Vagina (tissue), 2 donors: Measurements from ENCODE around the gene RBM23. TPM values are rescaled to one million over a fixed set of nuclear protein-coding genes. Genes with fewer than 3 reads are reported as not detected.

Experiments used
- DNase-seq, 2 donors: peaks; one replicate each; pipeline ENCODE4 v3.0.0-alpha.2; 2017; ENCODE audit errors: extremely low spot score in 2 of 2
- H3K27ac ChIP-seq: fragments of 200-600 bp; sonication (generic); one replicate; pipeline ENCODE4 v1.5.1; 2019
- H3K27me3 ChIP-seq: fragments of 200-600 bp; sonication (generic); one replicate; pipeline ENCODE4 v1.5.1; 2019
- H3K36me3 ChIP-seq, 2 donors: fragments of 200-600 bp; sonication (generic); one replicate each; pipeline ENCODE4 v1.5.1; 2017 to 2019
- H3K4me1 ChIP-seq: fragments of 200-600 bp; sonication (generic); one replicate; pipeline ENCODE4 v1.5.1; 2019
- H3K4me3 ChIP-seq, 2 donors: fragments of 200-600 bp; sonication (generic); 1 replicate in 1 of 2; 2 replicates in 1 of 2; pipeline ENCODE4 v1.5.1; 2016 to 2019
- H3K9me3 ChIP-seq: fragments of 200-600 bp; sonication (generic); one replicate; pipeline ENCODE4 v1.5.1; 2019
- POLR2A ChIP-seq, 2 donors: fragments of 450-650 bp; IDR thresholded peaks; one replicate each; pipeline ENCODE4 v1.6.1; 2017; ENCODE audit warnings: antibody characterized with exemption in 2 of 2, mild to moderate bottlenecking in 2 of 2, moderate library complexity in 2 of 2
- POLR2AphosphoS5 ChIP-seq, 2 donors: sonication (generic); formaldehyde crosslinking; IDR thresholded peaks; one replicate each; pipeline ENCODE4 v1.9.0; 2017; ENCODE audit warnings: antibody characterized with exemption in 2 of 2, mild to moderate bottlenecking in 2 of 2, low read depth in 1 of 2; ENCODE audit not compliant: insufficient read depth in 1 of 2
- intact Hi-C: fragments of 100-400 bp; cut with DNase I; formaldehyde crosslinking; loops from one replicate; pipeline ENCODE4 v1.15.1; 2023
- total RNA-seq: library from RNA; depleted of rRNA; stranded (reverse); fragments of >200 nt; gene quantifications from one replicate; pipeline ENCODE4 v1.2.3, GENCODE V29; 2016
- TF ChIP-seq, protein P1 (sequence below), 3 experiments: fragments of 450-650 bp in 2 of 3; fragments of 200-600 bp in 1 of 3; sonication (generic) in 1 of 3; IDR thresholded peaks; one replicate each; pipeline ENCODE4 v1.5.1; 2017 to 2019; ENCODE audit warnings: antibody characterized with exemption in 3 of 3, mild to moderate bottlenecking in 2 of 3, moderate library complexity in 2 of 3

Gene RBM23
- total RNA-seq, 1 donor from 2014 or later = 68.5 TPM

DNA sequence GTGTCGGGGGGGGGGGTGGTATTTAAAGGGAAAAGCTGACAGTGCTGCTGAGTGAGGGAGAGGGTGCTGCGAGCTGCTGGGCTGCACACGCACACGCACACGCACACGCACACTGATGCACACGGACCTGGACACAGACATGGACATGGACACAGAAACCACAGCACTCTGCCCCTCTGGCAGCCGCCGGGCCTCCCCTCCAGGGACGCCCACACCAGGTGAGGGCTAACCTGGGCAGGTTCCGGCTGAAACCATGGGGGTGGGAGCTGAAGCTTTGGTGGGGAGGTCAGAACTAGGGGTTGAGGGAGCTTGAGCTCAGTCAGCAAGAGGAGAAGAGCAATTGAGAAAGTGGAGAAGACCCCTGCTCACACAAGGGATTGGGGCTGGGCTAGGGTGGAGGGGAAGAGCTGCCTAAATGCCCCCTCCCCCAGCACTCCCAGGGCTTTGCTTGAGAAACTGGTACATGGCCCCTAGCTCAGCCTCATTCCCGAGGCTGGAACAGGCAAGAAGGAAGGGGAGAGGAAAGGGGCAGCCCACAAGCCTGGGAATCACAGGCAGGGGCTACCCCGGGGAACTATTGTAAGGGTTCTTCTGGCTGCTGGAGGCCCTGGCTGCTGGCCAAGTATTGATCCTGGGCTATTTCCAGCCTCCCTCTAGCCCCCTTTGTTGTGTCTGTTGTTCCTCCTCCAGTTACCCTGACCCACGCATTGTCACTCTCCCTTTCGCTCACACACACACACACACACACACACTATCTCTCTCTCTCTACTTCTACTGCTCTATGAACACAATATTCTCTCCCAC is 35.6 kb downstream of the RBM23 start, which contains the start of gene REM2:
TSS of gene REM2 (plus strand) at position 50 of the 804 bp plus-strand sequence. CDS start at position 116, 66 bp downstream.
- Histone ChIP-seq H3K4me1 (peaks cover 24% of the 10 kb centered on the region), H3K9me3 (no peaks in the 10 kb centered on the region), H3K36me3 (peaks cover 0 to 8% of the 10 kb centered on the region in 2 donors), H3K27me3 (no peaks in the 10 kb centered on the region), H3K27ac (no peak within 1 kb of the TSS), H3K4me3 (no peak within 1 kb of the TSS)
- intact Hi-C loops = no loop called here
- TF ChIP-seq POLR2A (IDR thresholded peaks at IDR 0.05) (no peak), POLR2AphosphoS5 (IDR thresholded peaks at IDR 0.05; ENCODE audit: insufficient read depth in 1 of 2, low read depth in 1 of 2) (no peak)
- TF ChIP-seq, protein P1, sequence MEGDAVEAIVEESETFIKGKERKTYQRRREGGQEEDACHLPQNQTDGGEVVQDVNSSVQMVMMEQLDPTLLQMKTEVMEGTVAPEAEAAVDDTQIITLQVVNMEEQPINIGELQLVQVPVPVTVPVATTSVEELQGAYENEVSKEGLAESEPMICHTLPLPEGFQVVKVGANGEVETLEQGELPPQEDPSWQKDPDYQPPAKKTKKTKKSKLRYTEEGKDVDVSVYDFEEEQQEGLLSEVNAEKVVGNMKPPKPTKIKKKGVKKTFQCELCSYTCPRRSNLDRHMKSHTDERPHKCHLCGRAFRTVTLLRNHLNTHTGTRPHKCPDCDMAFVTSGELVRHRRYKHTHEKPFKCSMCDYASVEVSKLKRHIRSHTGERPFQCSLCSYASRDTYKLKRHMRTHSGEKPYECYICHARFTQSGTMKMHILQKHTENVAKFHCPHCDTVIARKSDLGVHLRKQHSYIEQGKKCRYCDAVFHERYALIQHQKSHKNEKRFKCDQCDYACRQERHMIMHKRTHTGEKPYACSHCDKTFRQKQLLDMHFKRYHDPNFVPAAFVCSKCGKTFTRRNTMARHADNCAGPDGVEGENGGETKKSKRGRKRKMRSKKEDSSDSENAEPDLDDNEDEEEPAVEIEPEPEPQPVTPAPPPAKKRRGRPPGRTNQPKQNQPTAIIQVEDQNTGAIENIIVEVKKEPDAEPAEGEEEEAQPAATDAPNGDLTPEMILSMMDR (IDR thresholded peaks at IDR 0.05) = no peak
- DNase-seq = no peak

GRCh38 chr14:22882529-22883172 is 36.3 kb downstream of the RBM23 start:
- no peaks in the 10 kb centered on the region for H3K27me3 ChIP-seq
- H3K9me3 ChIP-seq = no peaks in the 10 kb centered on the region
- intact Hi-C loops = no loop called here
- no peak overlapping the region for H3K4me3 ChIP-seq
- TF ChIP-seq, protein P1 (IDR thresholded peaks at IDR 0.05) = no peak
- no peak for TF ChIP-seq POLR2A (IDR thresholded peaks at IDR 0.05)
- no peak for TF ChIP-seq POLR2AphosphoS5 (IDR thresholded peaks at IDR 0.05; ENCODE audit: insufficient read depth in 1 of 2, low read depth in 1 of 2)
- peaks cover 19% of the 10 kb centered on the region for H3K4me1 ChIP-seq
- no peak for DNase-seq
- peaks cover 0 to 15% of the 10 kb centered on the region in 2 donors for H3K36me3 ChIP-seq
- no peak overlapping the region for H3K27ac ChIP-seq

GRCh38 chr14:22882064-22882463 is 36.9 kb downstream of the RBM23 start:
- no peaks in the 10 kb centered on the region for H3K27me3 ChIP-seq
- peaks cover 5 to 21% of the 10 kb centered on the region in 2 donors for H3K36me3 ChIP-seq
- TF ChIP-seq, protein P1 (IDR thresholded peaks at IDR 0.05) = no peak
- no peak for DNase-seq
- intact Hi-C loops = no loop called here
- H3K27ac ChIP-seq = no peak overlapping the region
- no peaks in the 10 kb centered on the region for H3K9me3 ChIP-seq
- H3K4me1 ChIP-seq = peaks cover 13% of the 10 kb centered on the region
- H3K4me3 ChIP-seq = no peak overlapping the region

DNA sequence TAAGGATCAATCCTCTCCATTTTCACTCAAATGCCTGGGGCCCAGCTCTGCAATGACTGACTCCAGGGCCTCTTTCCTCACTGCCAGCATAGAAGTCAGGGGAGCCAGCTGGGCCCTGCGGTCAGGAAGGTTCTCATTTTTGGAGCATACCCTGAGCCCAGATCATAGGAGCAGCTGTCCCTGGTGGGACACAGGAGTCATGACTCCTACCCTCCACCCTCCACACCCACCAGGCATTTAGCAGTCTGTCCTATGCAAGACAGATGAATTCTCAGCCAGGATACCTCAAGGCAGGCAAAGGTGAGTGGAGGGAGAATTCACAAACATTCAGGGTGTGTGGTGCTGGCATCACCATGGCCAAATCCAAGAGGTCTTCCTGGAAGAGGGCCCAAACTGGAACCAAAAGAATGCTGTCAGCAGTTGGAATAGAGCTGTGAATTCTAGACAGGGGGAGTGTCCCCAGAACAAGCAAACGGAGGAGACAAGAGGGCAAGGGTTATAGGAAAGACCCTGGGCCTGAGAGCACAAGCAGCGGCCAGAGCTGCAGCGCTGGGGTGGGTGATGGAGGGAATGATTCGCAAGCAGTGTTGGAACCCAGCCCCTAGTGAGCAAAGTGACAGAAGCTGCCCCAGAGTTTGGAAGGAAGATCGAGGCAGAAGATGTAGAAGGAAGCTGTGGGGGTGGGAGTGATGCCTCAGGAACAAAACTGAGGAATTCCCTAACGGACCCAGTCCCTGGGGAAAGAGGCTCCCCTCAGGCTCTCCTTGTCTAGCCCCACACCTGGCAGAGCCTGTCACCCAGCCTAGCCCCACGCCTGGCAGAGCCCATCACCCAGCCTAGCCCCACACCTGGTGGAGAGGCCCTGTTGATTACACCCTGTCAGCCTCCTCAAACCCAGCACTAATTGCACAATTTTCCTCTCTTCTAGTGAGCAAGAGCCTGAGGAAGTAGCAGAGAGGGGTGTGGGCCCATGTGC is 40.4 kb downstream of the RBM23 start:
- DNase-seq = no peak
- peaks cover 10% of the 10 kb centered on the region for H3K4me1 ChIP-seq
- H3K27me3 ChIP-seq = no peaks in the 10 kb centered on the region
- H3K9me3 ChIP-seq = no peaks in the 10 kb centered on the region
- no peak for TF ChIP-seq POLR2AphosphoS5 (IDR thresholded peaks at IDR 0.05; ENCODE audit: insufficient read depth in 1 of 2, low read depth in 1 of 2)
- intact Hi-C loops = no loop called here
- H3K4me3 ChIP-seq = no peak overlapping the region
- peaks cover 16 to 56% of the 10 kb centered on the region in 2 donors for H3K36me3 ChIP-seq
- H3K27ac ChIP-seq = no peak overlapping the region

- H3K4me3 ChIP-seq = no peak overlapping the region
- H3K4me1 ChIP-seq = peaks cover 15% of the 10 kb centered on the region
- DNase-seq = no peak
- no peak overlapping the region for H3K27ac ChIP-seq
- no peaks in the 10 kb centered on the region for H3K27me3 ChIP-seq
- peaks cover 16 to 56% of the 10 kb centered on the region in 2 donors for H3K36me3 ChIP-seq
- no peak for TF ChIP-seq POLR2AphosphoS5 (IDR thresholded peaks at IDR 0.05; ENCODE audit: insufficient read depth in 1 of 2, low read depth in 1 of 2)
- no peak for TF ChIP-seq POLR2A (IDR thresholded peaks at IDR 0.05)
- TF ChIP-seq, protein P1 (IDR thresholded peaks at IDR 0.05) = no peak
- no peaks in the 10 kb centered on the region for H3K9me3 ChIP-seq
- intact Hi-C loops = no loop called here
Measured at GRCh38 chr14:22877000-22877501, 41.9 kb downstream of the RBM23 start.
